Endothelial cell of umbilical vein (primary cell): ENCODE measurements around the gene GRIA1. TPM values are rescaled to one million over a fixed set of nuclear protein-coding genes. Genes with fewer than 3 reads are reported as not detected.

ENCODE experiments used
- BruUV-seq: library from RNA; stranded (reverse); fragments of 400-500 nt; replicated peaks from 2 replicates; lab custom pipeline; 2021; lab: Mats Ljungman, UMichigan
- CTCF ChIA-PET: fragments of 300-600, 350-600 bp; sonication (Branson Sonifier 250); formaldehyde crosslinking; loops from one replicate; lab custom pipeline; 2021; ENCODE audit warnings: antibody characterized with exemption, inconsistent platforms; lab: Charles Lee
- POLR2A ChIA-PET: fragments of 300-600, 350-600 bp; sonication (Branson Sonifier 250); formaldehyde crosslinking; loops from one replicate; lab custom pipeline; 2021; ENCODE audit warnings: antibody characterized with exemption, inconsistent platforms; lab: Charles Lee
- DNase-seq: peaks from one replicate; pipeline ENCODE4 v3.0.0-alpha.2; 2011; ENCODE audit warnings: low read depth, low spot score
- FAIRE-seq: peaks from 2 replicates; lab custom pipeline; 2011; peaks lifted over from hg19 to GRCh38; lab: Jason Lieb, UNC
- H2AFZ ChIP-seq: 2 replicates; pipeline ENCODE4 v1.6.0; 2012; ENCODE audit warnings: low read depth, low read length, control low read depth, inconsistent platforms
- H3K27ac ChIP-seq: 2 replicates; pipeline ENCODE4 v1.5.1; 2011; ENCODE audit warnings: low read depth, mild to moderate bottlenecking, control low read depth, low read length, moderate library complexity; ENCODE audit not compliant: insufficient read depth
- H3K27me3 ChIP-seq, 2 experiments: 2 replicates each; pipeline versions ENCODE4 v1.6.0 to v1.6.1; 2011; ENCODE audit warnings: low read length in 2 of 2, mixed read lengths in 1 of 2; ENCODE audit not compliant: control insufficient read depth in 2 of 2, insufficient read depth in 2 of 2
- H3K36me3 ChIP-seq, 2 experiments: 2 replicates in 1 of 2; 3 replicates in 1 of 2; pipeline ENCODE4 v1.5.1; 2011; ENCODE audit warnings: low read length in 2 of 2, mild to moderate bottlenecking in 1 of 2, moderate library complexity in 1 of 2; ENCODE audit not compliant: control insufficient read depth in 2 of 2, insufficient read depth in 2 of 2; ENCODE audit errors: extremely low read depth in 1 of 2
- H3K4me1 ChIP-seq: 3 replicates; pipeline ENCODE4 v1.5.1; 2011; ENCODE audit warnings: mild to moderate bottlenecking, low read length; ENCODE audit not compliant: control insufficient read depth, insufficient read depth; ENCODE audit errors: extremely low read depth
- H3K4me2 ChIP-seq: 2 replicates; pipeline ENCODE4 v1.6.1; 2011; ENCODE audit warnings: low read length, control low read depth, mixed read lengths; ENCODE audit not compliant: insufficient read depth
- H3K4me3 ChIP-seq, 3 experiments: fragments of 200-600 bp in 1 of 3; sonication (generic), shearing (Covaris generic) in 1 of 3; replicated peaks in 1 of 3; 2 replicates each; pipeline ENCODE4 v1.5.1; 2011 to 2016; ENCODE audit warnings: control low read depth in 3 of 3, low read length in 3 of 3, mild to moderate bottlenecking in 2 of 3, inconsistent platforms in 1 of 3, low read depth in 1 of 3, moderate library complexity in 1 of 3; ENCODE audit not compliant: insufficient read depth in 1 of 3
- H3K79me2 ChIP-seq: 2 replicates; pipeline ENCODE4 v1.6.0; 2012; ENCODE audit warnings: low read length, inconsistent platforms; ENCODE audit not compliant: control insufficient read depth, insufficient read depth
- H3K9ac ChIP-seq: replicated peaks from 2 replicates; pipeline ENCODE3; 2011; ENCODE audit warnings: low read length, control low read depth; ENCODE audit not compliant: insufficient read depth; ENCODE audit errors: extremely low read depth
- H3K9me1 ChIP-seq: replicated peaks from 3 replicates; pipeline ENCODE4 v1.6.0; 2011; ENCODE audit warnings: mild to moderate bottlenecking, low read length; ENCODE audit not compliant: control insufficient read depth, insufficient read depth; ENCODE audit errors: extremely low read depth
- H3K9me3 ChIP-seq: replicated peaks from 2 replicates; pipeline ENCODE4 v1.5.1; 2012; ENCODE audit warnings: low read length, inconsistent platforms; ENCODE audit not compliant: control insufficient read depth, insufficient read depth
- H4K20me1 ChIP-seq: replicated peaks from 2 replicates; pipeline ENCODE3; 2011; ENCODE audit warnings: mild to moderate bottlenecking, low read length; ENCODE audit not compliant: control insufficient read depth, insufficient read depth; ENCODE audit errors: extremely low read depth
- EZH2 ChIP-seq: IDR thresholded peaks from 2 replicates; pipeline ENCODE4 v1.6.1; 2012; ENCODE audit warnings: borderline replicate concordance, low read depth, mild to moderate bottlenecking, moderate library complexity, low read length, inconsistent platforms; ENCODE audit not compliant: severe bottlenecking
- FOS ChIP-seq: IDR thresholded peaks from 2 replicates; pipeline ENCODE4 v1.6.1; 2011; ENCODE audit warnings: mild to moderate bottlenecking, low read length, moderate library complexity, borderline replicate concordance; ENCODE audit not compliant: insufficient read depth
- GATA2 ChIP-seq: IDR thresholded peaks from 2 replicates; pipeline ENCODE4 v1.7.0; 2011; ENCODE audit warnings: low read depth, mild to moderate bottlenecking, moderate library complexity, mixed read lengths, low read length; ENCODE audit not compliant: insufficient read length, insufficient read depth
- JUN ChIP-seq: IDR thresholded peaks from 2 replicates; pipeline ENCODE4 v1.6.1; 2011; ENCODE audit warnings: borderline replicate concordance, low read depth; ENCODE audit not compliant: insufficient read length, insufficient read depth
- MYC ChIP-seq: IDR thresholded peaks from one replicate; pipeline ENCODE4 v1.6.1; 2011; ENCODE audit warnings: mild to moderate bottlenecking, low read depth, low read length
- POLR2A ChIP-seq: IDR thresholded peaks from 2 replicates; pipeline ENCODE4 v1.6.1; 2012; ENCODE audit warnings: low read depth, mild to moderate bottlenecking, control low read depth, low read length
- POLR2AphosphoS5 ChIP-seq: IDR thresholded peaks from 2 replicates; pipeline ENCODE4 v1.6.1; 2012; ENCODE audit warnings: low read depth, mild to moderate bottlenecking, control low read depth, low read length, moderate library complexity; ENCODE audit not compliant: insufficient read depth
- dilution Hi-C: fragments of 300-500 bp; cut with MboI; formaldehyde crosslinking; loops from one replicate; pipeline ENCODE4 v1.15.0; 2019; ENCODE audit warnings: low sequenced_read_pairs; ENCODE audit not compliant: extremely low pct_ligation_motif_present
- intact Hi-C: fragments of 100-400 bp; cut with micrococcal nuclease; formaldehyde crosslinking; loops from one replicate; pipeline ENCODE4 v1.10.0; 2022
- polyA plus RNA-seq, 4 experiments: library from polyadenylated mRNA; depleted of rRNA in 3 of 4; stranded (reverse) in 3 of 4; unstranded in 1 of 4; fragments of >200 nt; gene quantifications; 2 replicates each; pipeline versions ENCODE4 v1.2.1 to v1.2.3, GENCODE V29; 2011 to 2012; ENCODE audit warnings: missing spikeins in 1 of 4
- total RNA-seq: library from RNA; stranded (reverse); gene quantifications from 2 replicates; pipeline ENCODE4 v1.2.3, GENCODE V29; 2021
- TF ChIP-seq, protein P1 (sequence below), 2 donors: IDR thresholded peaks; 1 replicate in 1 of 2; 2 replicates in 1 of 2; pipeline ENCODE4 v1.5.1; 2011; ENCODE audit warnings: low read length in 2 of 2, mild to moderate bottlenecking in 2 of 2, moderate library complexity in 2 of 2, control low read depth in 1 of 2, inconsistent platforms in 1 of 2, low read depth in 1 of 2; ENCODE audit not compliant: insufficient read depth in 1 of 2; ENCODE audit errors: extremely low read depth in 1 of 2
- TF ChIP-seq, protein P2 (sequence below): IDR thresholded peaks from 2 replicates; pipeline ENCODE4 v1.6.1; 2011; ENCODE audit not compliant: insufficient read depth, insufficient read length

The GRIA1 gene
- total and polyA plus RNA-seq, 2 donors (not counting 3 experiments of a cell fraction or from before 2014, with no cell fraction given) = not detected

DNA sequence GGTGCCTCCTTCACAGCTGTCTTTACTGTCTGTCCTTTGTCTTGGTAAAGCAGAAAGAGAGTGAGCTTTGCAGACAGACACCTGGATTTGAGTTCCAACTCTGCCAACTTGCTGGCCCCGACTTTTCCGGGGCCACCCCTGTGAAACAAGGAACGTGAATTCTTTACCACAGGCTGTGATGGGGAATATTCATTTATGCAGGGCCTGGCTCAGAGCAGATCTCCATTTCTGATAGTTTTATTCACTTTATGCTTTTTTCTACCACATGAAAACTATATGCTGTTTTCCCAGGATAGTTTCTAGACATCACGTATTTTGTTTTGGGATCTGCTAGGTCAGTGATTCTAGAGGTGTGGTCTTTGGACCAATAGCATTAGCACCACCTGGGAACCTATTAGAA, 211.8 kb downstream of the GRIA1 start:
- BruUV-seq = no TSS peak
- Histone ChIP-seq H3K27me3 (no peaks in the 10 kb centered on the region), H3K4me2 (no peak overlapping the region), H4K20me1 (no peaks in the 10 kb centered on the region), H3K4me1 (no peaks in the 10 kb centered on the region), H3K79me2 (no peaks in the 10 kb centered on the region), H3K36me3 (no peaks in the 10 kb centered on the region), H3K27ac (no peak overlapping the region), H3K9ac (no peak overlapping the region), H3K4me3 (no peak overlapping the region), H3K9me1 (no peaks in the 10 kb centered on the region), H3K9me3 (no peaks in the 10 kb centered on the region), H2AFZ (no peak overlapping the region)
- dilution Hi-C loops = no loop called here
- POLR2A ChIA-PET = no interaction called here
- TF ChIP-seq, protein P1, sequence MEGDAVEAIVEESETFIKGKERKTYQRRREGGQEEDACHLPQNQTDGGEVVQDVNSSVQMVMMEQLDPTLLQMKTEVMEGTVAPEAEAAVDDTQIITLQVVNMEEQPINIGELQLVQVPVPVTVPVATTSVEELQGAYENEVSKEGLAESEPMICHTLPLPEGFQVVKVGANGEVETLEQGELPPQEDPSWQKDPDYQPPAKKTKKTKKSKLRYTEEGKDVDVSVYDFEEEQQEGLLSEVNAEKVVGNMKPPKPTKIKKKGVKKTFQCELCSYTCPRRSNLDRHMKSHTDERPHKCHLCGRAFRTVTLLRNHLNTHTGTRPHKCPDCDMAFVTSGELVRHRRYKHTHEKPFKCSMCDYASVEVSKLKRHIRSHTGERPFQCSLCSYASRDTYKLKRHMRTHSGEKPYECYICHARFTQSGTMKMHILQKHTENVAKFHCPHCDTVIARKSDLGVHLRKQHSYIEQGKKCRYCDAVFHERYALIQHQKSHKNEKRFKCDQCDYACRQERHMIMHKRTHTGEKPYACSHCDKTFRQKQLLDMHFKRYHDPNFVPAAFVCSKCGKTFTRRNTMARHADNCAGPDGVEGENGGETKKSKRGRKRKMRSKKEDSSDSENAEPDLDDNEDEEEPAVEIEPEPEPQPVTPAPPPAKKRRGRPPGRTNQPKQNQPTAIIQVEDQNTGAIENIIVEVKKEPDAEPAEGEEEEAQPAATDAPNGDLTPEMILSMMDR (IDR thresholded peaks at IDR 0.05; ENCODE audit: extremely low read depth in 1 of 2, insufficient read depth in 1 of 2, low read depth in 1 of 2, low read length in 2 of 2) = no peak
- TF ChIP-seq POLR2AphosphoS5 (no peak), EZH2 (no peak), GATA2 (no peak)
- TF ChIP-seq, protein P2, sequence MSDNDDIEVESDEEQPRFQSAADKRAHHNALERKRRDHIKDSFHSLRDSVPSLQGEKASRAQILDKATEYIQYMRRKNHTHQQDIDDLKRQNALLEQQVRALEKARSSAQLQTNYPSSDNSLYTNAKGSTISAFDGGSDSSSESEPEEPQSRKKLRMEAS = no peak
- DNase-seq (no peak), FAIRE-seq (no peak)
- intact Hi-C loops = no loop called here
- CTCF ChIA-PET = no interaction called here

GRCh38 chr5:153704110-153704509, 213.6 kb downstream of the GRIA1 start:
- no peak for TF ChIP-seq MYC
- TF ChIP-seq POLR2AphosphoS5 = no peak
- no peak for TF ChIP-seq POLR2A
- TF ChIP-seq GATA2 = no peak
- TF ChIP-seq, protein P1 (IDR thresholded peaks at IDR 0.05; ENCODE audit: extremely low read depth in 1 of 2, insufficient read depth in 1 of 2, low read depth in 1 of 2, low read length in 2 of 2) = no peak
- no peak for TF ChIP-seq JUN
- TF ChIP-seq, protein P2 = no peak
- no peak for TF ChIP-seq EZH2
- no peak for TF ChIP-seq FOS
- H3K27me3 ChIP-seq = no peaks in the 10 kb centered on the region
- no peak overlapping the region for H3K9ac ChIP-seq
- dilution Hi-C loops (no loop called here), intact Hi-C loops (no loop called here)
- no peaks in the 10 kb centered on the region for H3K4me1 ChIP-seq
- no TSS peak for BruUV-seq
- FAIRE-seq = no peak
- H3K9me1 ChIP-seq = no peaks in the 10 kb centered on the region
- CTCF ChIA-PET = no interaction called here
- no peak overlapping the region for H2AFZ ChIP-seq
- no peak for DNase-seq
- no peaks in the 10 kb centered on the region for H4K20me1 ChIP-seq
- no peak overlapping the region for H3K4me3 ChIP-seq
- no peak overlapping the region for H3K4me2 ChIP-seq
- no peak overlapping the region for H3K27ac ChIP-seq
- no peaks in the 10 kb centered on the region for H3K36me3 ChIP-seq
- POLR2A ChIA-PET = no interaction called here
- no peaks in the 10 kb centered on the region for H3K79me2 ChIP-seq
- H3K9me3 ChIP-seq = no peaks in the 10 kb centered on the region
